ENCODE measurements around the gene HBG1.
"Not testable (repeated sequence)": the region's sequence is repeated elsewhere in the genome, so short reads cannot be mapped to it uniquely, and the experiment has no call there.

Gene HBG1

GRCh38 chr11:5249807-5250396 is at the start of gene HBG1:
Gene HBG1 (minus strand): TSS chr11:5249857. CDS start chr11:5249804, 53 bp downstream.
- DNase-seq (ENCODE audit: low read depth in 2 of 2): not testable (repeated sequence)

- DNase-seq (ENCODE audit: low read depth in 2 of 2): no peak
Observed at GRCh38 chr11:5298451-5298850, 48.8 kb upstream of the HBG1 start.

GRCh38 chr11:5297721-5298323 is 48.2 kb upstream of the HBG1 start:
- no peak for DNase-seq (ENCODE audit: low read depth in 2 of 2)

- not testable (repeated sequence) for DNase-seq (ENCODE audit: low read depth in 2 of 2)
Observed at GRCh38 chr11:5294342-5294995, 44.8 kb upstream of the HBG1 start.

- DNase-seq (ENCODE audit: low read depth in 2 of 2): no peak
Observed at GRCh38 chr11:5293028-5293427, 43.4 kb upstream of the HBG1 start.

- DNase-seq (ENCODE audit: low read depth in 2 of 2): no peak
Observed at GRCh38 chr11:5291207-5291838, 41.7 kb upstream of the HBG1 start.

GRCh38 chr11:5290106-5290505 is 40.4 kb upstream of the HBG1 start:
- DNase-seq (ENCODE audit: low read depth in 2 of 2): no peak

GRCh38 chr11:5289696-5290095 is 40.0 kb upstream of the HBG1 start:
- no peak for DNase-seq (ENCODE audit: low read depth in 2 of 2)

GRCh38 chr11:5288906-5289550 is 39.4 kb upstream of the HBG1 start:
- no peak for DNase-seq (ENCODE audit: low read depth in 2 of 2)

GRCh38 chr11:5288108-5288905 is 38.6 kb upstream of the HBG1 start:
- DNase-seq (ENCODE audit: low read depth in 2 of 2): no peak

GRCh38 chr11:5286901-5287300 is 37.2 kb upstream of the HBG1 start:
- DNase-seq (ENCODE audit: low read depth in 2 of 2): no peak

GRCh38 chr11:5286351-5286750 is 36.7 kb upstream of the HBG1 start:
- DNase-seq (ENCODE audit: low read depth in 2 of 2): no peak

- no peak for DNase-seq (ENCODE audit: low read depth in 2 of 2)
Observed at GRCh38 chr11:5285703-5286340, 36.2 kb upstream of the HBG1 start.

GRCh38 chr11:5284637-5285036 is 35.0 kb upstream of the HBG1 start:
- DNase-seq (ENCODE audit: low read depth in 2 of 2): no peak

GRCh38 chr11:5283882-5284281 is 34.2 kb upstream of the HBG1 start:
- no peak for DNase-seq (ENCODE audit: low read depth in 2 of 2)

- DNase-seq (ENCODE audit: low read depth in 2 of 2): no peak
Observed at GRCh38 chr11:5283086-5283485, 33.4 kb upstream of the HBG1 start.

- no peak for DNase-seq (ENCODE audit: low read depth in 2 of 2)
Observed at GRCh38 chr11:5282628-5283027, 33.0 kb upstream of the HBG1 start.

- no peak for DNase-seq (ENCODE audit: low read depth in 2 of 2)
Observed at GRCh38 chr11:5281596-5281995, 31.9 kb upstream of the HBG1 start.

GRCh38 chr11:5280582-5281102 is 31.0 kb upstream of the HBG1 start:
- no peak for DNase-seq (ENCODE audit: low read depth in 2 of 2)

- DNase-seq (ENCODE audit: low read depth in 2 of 2): no peak
Observed at GRCh38 chr11:5279471-5280090, 29.9 kb upstream of the HBG1 start.
